Measurements from ENCODE around the gene ATXN1.

The ATXN1 gene

DNA sequence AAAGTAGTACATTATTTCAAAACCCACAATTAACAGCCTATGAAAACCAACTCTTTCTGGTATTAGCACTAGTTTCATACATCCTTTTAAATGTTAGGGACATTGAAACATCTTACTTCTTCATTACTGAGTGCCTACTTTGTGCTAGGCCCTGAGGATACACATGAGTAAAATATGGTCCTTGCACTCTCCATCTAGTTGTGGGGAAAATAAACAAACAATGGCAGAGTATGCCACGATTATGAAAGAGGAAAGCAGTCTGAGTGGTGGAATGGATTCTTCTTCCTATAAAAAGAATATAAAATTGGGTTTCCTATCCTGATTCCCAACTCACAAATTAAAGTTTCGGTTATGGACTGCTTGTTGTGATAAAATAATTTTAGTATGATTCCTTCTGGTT lies 84.9 kb downstream of the ATXN1 start:
- no peak for DNase-seq (ENCODE audit: extremely low read depth, low read depth)
- TF ChIP-seq, protein P1, sequence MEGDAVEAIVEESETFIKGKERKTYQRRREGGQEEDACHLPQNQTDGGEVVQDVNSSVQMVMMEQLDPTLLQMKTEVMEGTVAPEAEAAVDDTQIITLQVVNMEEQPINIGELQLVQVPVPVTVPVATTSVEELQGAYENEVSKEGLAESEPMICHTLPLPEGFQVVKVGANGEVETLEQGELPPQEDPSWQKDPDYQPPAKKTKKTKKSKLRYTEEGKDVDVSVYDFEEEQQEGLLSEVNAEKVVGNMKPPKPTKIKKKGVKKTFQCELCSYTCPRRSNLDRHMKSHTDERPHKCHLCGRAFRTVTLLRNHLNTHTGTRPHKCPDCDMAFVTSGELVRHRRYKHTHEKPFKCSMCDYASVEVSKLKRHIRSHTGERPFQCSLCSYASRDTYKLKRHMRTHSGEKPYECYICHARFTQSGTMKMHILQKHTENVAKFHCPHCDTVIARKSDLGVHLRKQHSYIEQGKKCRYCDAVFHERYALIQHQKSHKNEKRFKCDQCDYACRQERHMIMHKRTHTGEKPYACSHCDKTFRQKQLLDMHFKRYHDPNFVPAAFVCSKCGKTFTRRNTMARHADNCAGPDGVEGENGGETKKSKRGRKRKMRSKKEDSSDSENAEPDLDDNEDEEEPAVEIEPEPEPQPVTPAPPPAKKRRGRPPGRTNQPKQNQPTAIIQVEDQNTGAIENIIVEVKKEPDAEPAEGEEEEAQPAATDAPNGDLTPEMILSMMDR (IDR thresholded peaks at IDR 0.05; ENCODE audit: low read depth, low read length, missing control alignments) = no peak
- H3K4me3 ChIP-seq (replicated peaks; ENCODE audit: low read depth, low read length) = no peak overlapping the region

GRCh38 chr6:16674801-16675392 lies 86.4 kb downstream of the ATXN1 start:
- no peak for DNase-seq (ENCODE audit: extremely low read depth, low read depth)
- TF ChIP-seq, protein P1 (IDR thresholded peaks at IDR 0.05; ENCODE audit: low read depth, low read length, missing control alignments) = no peak

DNA sequence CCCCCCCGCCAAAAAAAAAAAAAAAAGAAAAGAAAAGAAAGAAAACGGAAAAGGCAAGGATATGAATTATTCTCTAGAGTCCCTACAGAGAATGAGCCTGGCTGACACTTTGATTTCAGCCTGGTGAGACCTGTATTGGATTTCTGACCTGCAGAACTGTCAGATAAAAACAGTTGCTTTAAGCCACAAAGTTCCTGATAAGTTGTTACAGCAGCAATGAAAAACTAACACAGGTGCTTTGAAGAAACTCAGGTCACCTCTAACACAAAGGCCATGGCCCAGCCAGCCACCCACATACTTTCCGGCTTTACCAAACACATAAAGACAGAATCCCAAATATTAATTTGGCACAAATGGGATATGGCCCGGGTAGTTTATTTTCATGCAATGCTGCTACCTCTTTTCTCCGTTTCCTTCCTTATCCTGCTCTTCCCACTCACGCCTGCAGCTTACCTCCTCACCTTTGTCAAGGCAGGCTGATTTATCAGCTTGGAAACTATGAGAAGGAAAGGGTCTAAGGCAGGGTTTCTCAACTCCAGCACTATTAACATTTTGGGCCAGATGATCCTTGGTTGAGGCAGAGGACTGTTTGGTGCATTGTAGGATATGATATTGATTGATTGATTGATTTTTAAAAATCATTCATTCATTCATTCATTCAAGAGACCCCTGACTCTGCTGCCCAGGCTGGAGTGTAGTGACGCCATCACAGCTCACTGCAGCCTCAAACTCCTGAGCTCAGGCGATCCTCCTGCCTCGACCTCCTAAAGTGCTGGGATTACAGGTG lies 88.1 kb downstream of the ATXN1 start:
- TF ChIP-seq, protein P1 (IDR thresholded peaks at IDR 0.05; ENCODE audit: low read depth, low read length, missing control alignments) = no peak
- no peak for DNase-seq (ENCODE audit: extremely low read depth, low read depth)
- no peak overlapping the region for H3K4me3 ChIP-seq (replicated peaks; ENCODE audit: low read depth, low read length)

More at GRCh38 chr6:16674801-16675392, 86.4 kb downstream of the ATXN1 start:
- no peak overlapping the region for H3K4me3 ChIP-seq (replicated peaks; ENCODE audit: low read depth, low read length)

GRCh38 chr6:16671302-16672289 lies 89.7 kb downstream of the ATXN1 start:
- H3K4me3 ChIP-seq (replicated peaks; ENCODE audit: low read depth, low read length) = no peak overlapping the region
- TF ChIP-seq, protein P1 (IDR thresholded peaks at IDR 0.05; ENCODE audit: low read depth, low read length, missing control alignments) = no peak
- DNase-seq (ENCODE audit: extremely low read depth, low read depth) = no peak

DNA sequence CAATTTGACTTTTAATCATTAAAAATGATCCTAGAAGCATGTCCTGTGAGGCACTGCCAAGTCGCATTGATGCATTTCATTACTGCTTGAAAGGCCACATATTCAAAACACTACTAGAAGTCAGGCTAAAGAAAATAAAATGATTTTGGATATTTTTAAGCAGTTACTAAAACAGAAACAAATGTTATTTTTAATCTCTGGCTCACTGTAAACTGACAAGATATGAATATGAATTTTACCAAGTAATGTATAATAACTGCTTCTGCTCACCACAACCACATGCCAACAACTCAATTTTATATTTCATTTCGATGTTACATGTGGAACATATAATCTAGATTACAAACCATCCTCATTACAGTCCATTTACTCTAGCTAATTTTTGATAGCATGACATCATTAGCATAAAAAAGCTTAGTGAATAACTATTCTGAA lies 90.6 kb downstream of the ATXN1 start:
- no peak overlapping the region for H3K4me3 ChIP-seq (replicated peaks; ENCODE audit: low read depth, low read length)
- no peak for DNase-seq (ENCODE audit: extremely low read depth, low read depth)
- TF ChIP-seq, protein P1 (IDR thresholded peaks at IDR 0.05; ENCODE audit: low read depth, low read length, missing control alignments) = no peak

DNA sequence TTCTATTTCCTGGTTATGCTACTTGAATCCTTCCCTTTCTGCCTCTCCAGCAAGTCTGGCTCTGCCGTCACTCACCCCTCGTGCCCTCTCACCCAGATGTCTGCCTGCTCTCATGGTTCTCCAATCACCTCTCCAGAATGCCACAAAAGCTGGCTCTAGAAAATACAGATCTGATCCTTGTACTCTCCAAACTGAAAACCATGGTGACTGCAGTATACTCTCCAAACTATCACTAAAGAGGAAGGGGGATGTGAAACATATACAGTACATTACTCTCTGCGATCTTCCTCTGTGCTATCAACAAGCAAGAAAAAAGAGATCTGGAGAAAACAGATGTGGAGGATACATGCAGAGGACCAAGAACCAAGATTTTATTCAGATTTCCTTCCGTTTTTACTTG lies 91.1 kb downstream of the ATXN1 start:
- H3K4me3 ChIP-seq (replicated peaks; ENCODE audit: low read depth, low read length) = no peak overlapping the region
- no peak for DNase-seq (ENCODE audit: extremely low read depth, low read depth)
- TF ChIP-seq, protein P1 (IDR thresholded peaks at IDR 0.05; ENCODE audit: low read depth, low read length, missing control alignments) = no peak

Measured in HFF-Myc (cell line).